MV-4-11 (cell line): ENCODE results near the gene PLD6.
A peak's percentile ranks its signal among the peaks of the same experiment; 100 is the strongest.
"Not testable (repeated sequence)": the region's sequence is repeated elsewhere in the genome, so short reads cannot be mapped to it uniquely, and the experiment has no call there.

Source experiments
- DNase-seq: peaks from one replicate; lab custom pipeline; 2025; lab: John Stamatoyannopoulos, UW

PLD6 gene

DNA sequence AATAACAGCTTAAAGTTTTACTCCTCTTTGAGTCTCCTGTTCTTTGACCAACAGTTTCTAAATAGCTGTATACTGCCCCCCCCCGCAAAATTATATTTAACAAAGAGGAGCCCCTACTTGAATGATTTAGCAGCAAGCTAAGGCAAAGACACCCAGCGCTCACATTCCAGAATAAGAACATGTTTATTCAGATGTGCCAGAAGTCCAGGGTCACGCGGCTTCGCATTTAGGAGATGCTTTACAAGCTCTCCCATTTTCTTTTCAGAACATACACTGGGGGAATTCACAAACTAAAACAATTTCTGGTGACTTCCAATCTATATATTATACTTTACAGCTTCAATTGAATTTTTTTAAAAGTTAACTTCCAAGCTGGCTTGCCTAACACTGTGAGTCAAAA lies 5.3 kb downstream of the PLD6 start:
- DNase-seq, result no peak

DNA sequence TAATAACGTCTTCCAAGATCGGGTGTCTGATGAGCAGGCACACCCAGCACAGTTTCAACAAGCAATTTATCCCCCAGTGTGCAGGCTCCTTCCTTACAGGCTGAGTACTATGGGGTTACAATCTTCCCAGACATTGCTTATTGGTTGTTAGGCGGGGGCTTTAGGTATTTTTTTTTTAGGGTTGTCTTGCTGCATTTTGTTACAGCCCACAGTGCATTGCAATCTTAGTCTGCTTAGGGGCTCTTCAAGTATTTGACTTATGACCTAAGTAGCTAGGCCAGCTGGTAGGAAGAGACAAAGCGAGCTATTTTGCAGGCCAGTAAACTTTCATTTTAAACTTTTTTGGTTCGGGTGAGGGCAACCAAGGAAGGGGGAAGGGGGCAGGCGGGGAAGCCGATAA lies 5.8 kb downstream of the PLD6 start:
- DNase-seq, result no peak

DNA sequence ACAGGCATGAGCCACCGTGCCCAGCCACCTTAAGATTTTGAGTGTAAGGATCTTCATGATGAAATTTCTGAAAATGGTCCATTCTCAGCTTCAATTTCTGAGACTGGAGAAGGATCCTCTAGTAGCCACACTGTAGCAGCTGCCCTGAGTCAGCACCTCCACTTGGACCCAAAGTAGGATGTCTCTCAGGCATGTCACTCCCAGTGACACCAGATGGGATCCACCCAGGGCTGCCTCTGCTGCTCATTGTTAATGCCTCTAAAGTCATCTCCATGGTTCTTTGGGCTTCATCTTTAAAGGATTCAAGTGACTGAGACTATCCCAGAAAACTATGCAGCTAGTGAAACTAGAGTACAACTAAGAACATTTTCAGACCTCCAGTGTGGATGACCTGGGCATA lies 7.9 kb downstream of the PLD6 start:
- DNase-seq, result no peak

DNA sequence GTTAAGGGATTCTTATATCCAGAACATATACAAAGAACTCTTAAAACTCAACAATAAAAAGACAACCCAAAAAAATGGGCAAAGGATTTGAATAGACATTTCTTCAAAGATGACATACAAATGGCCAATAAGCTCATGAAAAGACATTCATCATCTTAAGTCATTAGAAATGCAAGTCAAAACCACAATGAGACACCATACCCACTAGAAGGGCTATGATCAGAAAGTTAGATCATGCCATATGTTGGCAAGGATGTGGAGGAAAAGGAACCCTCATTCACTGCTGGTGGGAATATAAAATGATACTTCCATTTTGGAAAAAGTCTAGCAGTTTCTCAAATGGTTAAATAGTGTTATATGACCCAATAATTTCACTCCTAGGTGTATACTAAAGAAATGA lies 9.4 kb downstream of the PLD6 start:
- DNase-seq, result no peak

DNA sequence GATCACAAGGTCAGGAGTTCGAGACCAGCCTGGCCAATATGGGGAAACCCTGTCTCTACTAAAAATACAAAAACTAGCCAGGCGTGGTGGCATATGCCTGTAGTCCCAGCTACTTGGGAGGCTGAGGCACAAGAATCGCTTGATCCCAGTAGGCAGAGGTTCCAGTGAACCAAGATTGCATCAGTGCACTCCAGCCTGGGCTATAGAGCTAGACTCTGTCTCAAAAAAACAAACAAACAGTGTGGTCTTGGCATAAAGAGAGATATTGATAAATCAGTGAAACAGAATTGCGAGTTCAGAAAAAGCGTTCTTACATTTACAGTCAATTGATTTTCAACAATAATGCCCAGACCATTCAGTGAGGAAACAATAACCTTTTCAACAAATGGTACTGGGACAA lies 10.7 kb downstream of the PLD6 start:
- DNase-seq, result not testable (repeated sequence)

DNA sequence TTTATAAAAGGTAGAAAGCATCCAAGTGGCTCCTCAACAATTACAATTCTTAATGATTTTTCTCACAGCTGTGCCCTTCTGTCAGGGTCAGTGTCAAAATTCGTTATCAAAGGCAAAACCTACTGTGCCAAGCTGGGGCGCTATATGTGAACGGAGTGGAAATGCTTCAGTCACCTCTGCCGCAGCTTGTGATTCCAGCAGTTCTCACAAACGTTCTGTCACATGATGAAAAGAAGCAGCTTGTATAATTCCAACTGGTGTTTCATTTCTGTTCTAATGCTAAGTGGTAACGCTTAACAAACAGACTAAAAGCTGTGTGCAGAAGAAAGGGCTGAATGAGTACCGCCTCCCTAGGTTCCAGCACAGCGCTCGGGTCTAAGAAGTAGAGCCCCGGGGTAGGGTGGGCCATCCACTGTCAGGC lies 14.2 kb downstream of the PLD6 start:
- no peak for DNase-seq

DNA sequence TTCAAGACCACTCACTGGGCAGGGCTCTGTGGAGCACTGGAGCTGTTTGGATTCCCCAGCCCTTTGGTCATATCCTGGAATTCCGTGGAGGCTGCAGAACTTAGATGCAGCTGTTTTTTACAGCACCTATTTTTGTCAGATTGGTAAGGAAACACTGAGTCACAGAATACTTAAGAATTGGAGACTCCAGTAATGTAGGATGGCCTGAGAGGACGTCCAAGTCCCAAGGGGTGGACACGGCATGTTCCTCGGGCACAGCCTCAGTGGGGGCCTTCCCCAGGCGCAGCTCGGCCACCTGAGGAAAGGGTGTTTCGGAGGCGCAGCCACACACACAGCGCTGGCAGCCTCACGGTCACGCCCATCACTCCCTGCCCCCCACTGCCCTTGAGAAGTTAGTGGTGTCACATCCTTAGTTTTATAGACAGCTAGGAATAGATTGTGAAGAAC lies 14.8 kb downstream of the PLD6 start:
- no peak for DNase-seq

DNA sequence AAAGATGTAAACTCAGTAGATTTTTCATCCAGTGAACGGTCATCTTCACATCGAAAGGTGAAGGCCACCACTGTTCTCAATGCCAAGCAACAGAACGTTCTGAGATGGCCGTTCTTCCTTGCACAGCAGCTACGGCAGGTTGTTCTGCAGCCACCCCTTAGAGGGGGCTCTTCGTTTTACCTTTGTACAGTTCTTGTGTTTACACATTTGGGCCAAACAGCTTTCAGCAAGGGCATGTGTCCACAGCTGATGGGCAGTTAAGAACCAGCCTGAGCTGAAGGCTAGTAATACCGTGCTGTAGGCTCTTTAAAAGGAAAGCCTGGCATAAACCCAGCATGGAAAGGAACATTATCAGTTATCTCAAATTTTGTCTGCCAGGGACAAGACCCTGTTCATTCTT lies 15.9 kb downstream of the PLD6 start:
- DNase-seq, result no peak

DNA sequence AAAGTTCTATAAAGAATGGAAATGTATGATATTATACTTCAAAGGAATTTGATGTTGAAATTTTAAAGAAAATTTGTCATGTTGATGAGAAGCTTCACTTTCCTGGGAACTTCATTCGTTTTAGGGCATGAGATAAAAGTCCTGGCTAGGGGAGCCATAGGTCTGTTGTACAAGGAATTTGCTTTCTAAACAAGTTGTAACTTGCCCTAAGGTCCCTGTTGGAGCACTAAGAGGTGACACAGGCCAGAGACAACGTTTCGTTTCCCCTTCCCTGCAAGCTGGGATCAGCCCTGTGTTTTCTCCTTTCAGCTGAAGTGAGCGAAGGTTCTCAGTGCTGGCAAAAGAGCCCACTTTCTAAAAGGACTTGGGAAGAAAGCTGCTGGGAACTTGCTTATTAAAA lies 16.6 kb downstream of the PLD6 start:
- peak; percentile 76 for DNase-seq

DNA sequence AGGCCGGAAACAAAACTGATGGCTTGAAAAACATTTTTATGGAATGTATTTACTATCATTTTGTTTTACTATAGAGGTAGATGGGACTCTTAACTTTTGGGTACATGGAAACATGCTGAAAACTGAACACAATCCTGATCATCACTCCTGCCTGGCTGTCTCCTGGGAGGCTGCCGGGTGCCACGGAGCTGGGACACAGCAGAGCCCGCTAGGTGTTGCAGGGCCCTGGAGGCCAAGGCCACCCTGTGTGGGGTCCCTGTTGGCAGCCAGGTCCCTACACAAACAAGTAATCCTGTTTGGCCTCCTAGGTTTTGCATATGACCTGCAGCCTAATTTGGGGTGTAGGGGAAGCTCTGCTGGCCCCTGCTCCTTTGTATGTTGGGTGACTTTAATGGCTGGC lies 17.5 kb downstream of the PLD6 start:
- DNase-seq, result no peak

DNA sequence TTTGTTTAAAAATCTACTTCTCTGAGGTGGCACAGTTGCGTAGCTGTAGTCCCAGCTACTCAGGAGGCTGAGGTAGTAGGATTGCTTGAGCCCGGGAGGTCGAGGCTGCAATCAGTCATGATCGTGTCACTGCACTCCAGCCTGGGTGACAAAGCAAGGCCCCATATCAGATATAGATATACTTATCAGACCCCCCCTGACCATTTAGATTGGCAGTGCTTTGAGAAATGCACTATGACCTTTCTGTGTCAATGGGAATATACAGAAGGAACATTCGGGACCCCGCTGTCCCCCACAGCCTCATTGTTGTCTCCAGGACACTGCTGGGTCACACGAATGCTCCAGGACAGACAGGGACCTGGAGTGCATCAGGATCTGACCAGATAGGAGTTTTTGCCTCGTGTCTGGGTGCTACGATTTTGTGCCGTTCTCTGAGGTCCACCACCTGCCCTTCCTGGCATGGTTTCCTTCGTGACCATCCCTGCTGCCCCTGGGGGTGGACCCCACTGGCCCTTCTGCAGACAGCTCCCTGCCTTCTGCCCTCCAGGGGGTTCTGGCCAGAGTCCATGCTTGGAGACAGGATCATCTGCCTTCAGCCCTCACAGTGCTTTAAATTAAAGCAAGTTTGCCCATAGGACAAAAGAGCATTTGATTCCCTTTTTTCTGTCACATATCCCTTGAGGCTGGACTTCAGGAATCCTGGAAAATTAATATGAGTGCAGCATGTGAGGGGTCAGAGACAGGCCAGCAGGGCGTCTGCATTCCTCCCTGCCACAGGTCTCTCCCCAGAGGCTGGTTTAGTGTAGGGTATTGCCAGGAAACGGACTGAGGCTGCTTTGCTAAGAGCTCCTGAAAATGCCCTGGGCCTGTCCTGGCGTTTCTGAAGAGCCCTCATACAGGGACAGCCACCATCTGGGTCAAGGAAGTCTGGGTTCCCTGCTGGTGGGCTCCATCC lies 19.3 kb downstream of the PLD6 start:
- no peak for DNase-seq

DNA sequence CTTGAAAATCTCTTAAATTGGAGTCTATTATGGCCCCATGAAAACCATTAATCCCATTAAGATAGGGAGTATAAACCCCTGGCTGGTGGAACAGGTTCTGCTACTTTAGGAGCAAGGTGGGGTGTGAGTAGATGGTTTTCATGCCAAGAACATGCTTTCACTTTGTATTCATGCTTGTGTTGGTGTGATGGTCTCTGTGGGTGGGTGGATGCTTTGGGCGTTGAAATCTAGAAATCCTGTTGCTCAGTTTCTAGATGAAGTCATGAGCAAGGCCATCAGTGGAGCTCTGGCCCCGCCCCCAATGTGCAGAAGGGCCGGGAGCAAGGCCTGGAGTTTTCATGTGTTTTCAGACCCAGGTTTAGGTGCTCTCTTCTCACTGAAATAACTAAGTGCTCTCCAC lies 20.1 kb downstream of the PLD6 start:
- DNase-seq, result no peak

DNA sequence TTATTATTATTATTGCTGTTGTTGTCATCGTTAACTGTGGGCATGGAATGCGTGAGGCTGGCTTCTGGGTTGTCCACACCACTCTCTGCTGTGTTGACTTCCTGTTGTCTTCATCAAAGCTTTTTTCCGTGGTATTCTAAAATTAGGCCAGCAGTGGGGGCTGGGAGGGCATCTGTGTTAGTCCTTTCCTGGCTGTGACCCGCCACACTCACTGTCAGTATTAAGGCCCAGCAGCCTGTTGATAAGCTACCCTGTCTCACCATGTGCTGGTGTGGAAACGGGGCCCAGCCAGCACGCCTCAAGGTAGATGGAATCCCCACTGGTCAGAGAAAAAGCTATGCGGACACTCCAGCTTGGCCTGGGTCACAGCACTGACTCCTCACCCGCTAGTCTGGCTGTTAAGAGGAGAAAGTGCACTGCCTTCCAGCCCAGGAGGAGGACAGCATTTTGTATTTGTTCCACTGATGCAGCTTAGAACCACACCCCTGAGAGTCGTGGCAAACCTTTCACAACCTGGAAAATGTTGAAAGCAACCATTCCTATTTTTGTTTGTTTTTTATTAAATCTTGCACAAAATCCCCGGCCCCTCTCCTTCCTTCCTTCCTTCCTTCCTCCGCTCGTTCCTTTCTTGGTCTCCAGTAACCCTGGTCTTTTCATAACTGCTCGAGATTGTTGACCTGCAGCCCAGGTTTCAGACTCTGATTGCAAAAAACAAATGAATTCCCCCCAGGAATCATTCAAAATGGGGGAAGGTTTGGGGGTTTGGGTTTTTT lies 21.0 kb downstream of the PLD6 start:
- peak; percentile 46 for DNase-seq

DNA sequence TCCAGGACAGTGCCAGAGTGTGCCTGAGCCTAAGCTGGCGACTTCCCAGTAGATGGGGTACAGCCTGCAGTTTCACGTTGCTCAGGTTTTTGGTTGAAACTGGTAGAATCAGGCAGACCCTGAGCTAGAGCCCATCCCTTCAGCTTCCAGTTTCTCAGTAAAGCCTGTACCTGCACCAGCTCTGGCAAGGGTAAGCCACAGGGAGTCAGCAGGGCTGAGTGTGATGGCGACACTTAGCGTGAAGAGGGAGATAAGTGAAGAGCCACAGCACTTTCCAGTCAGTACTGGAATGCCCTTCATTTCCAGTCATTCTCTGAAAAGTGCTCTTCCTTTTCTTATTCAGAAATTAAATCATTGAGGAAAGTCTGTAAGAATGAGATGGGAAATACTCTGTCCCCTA lies 22.4 kb downstream of the PLD6 start:
- no peak for DNase-seq

DNA sequence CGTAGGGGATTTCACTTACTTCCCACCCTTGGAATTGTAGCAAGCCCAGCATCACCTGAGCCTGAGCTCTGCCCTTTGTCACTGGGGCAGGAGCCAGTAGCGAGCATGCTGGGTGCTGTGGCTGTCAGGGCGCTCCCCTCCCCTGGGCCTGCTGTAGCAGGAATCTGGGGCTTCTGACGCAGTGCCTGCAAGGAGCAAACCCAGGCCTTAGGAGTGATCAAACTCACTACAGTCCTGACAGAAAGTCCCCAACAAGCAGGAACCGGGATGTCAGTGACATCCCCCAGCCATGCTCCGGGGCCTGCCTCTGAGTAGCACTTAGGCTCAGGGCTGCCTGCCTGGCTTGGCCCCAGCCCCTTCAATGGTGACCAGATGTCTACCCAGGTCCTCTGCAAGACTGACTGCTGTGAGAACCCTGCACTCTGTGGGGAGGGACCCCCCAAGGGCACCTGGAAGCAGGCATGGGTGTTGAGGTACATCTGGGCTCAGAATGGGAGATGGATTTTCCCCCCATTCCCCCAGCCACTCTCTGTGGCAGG lies 23.5 kb downstream of the PLD6 start:
- DNase-seq, result no peak

DNA sequence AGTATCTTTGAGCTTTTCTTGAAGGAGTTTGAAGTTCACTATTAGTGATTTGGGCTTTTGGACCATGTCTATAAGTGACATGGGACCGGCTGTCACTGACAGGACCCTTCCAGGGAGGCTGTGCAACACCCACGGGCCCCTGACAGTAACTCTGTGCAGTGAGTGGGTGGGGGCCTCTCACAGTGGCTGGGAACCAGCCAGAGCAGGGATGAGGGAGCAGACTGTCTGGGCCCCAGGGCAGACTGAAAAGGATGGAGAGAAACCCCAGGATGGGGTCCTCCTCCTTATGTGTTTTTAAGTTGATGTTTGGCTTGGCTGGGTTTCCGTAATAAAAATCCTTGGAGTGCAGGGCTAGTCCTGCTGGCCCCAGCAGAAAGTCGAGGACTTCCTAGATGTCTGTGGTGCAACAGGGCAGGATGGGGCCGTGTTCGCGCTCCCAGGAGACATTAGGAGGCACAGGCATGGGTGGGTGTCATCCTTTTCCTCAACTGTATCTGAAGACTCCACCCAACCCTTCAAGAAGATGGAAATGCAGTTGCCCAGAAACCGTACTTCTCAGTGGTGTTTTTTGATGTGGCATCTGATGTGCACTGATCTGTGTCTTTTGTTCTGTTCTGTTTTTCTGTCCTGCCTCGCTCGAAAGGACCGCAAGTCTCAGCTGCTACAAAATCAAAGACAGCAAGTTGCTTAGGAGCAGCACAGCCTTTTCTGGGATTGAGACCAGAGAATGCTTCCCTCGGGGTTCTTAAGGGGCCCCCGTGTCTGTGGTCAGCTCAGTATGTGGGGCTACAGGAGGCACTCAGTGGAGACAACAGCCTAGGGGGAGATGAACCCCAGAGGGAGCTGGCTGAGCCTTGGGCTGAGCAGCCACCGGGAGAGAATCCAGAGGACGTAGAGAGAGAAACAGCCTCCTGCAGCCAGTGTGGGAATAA lies 24.2 kb downstream of the PLD6 start:
- DNase-seq, result no peak

DNA sequence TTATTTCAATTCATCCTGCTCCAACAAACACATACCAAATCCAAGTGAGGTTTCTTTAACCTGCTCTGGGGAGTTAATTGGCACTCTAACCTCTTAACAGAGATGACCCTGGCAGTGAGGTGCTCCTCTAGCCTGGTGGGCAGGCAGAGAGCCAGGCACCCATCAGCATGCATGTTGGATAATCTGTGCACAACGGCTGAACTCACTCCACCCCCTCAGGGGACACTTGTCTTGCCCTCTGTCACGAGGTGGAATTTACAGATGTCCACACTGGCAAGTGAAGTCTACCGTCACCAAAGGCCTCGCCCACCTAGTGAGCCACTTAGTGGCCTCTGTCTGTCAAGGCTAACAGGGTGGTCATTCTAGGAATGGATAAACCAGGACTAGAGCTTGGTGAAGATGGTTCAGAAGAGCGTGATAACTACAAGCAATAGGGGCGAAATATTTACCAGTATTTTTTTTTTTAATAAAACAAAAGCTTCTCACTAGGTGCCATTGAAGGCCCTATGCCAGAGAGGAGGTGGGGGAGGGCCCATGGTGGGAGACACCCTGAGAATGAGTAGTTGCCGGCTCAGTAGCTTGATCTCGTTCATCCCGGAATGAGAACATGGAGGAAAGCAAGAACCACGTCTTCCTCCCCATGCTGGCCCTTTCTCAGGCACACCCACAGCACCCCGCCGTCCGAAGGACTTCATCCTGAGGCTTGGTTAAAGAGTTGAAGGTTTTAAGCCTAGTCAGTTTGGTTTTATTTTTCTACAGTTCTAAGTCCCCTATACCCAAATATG lies 25.2 kb downstream of the PLD6 start:
- no peak for DNase-seq

DNA sequence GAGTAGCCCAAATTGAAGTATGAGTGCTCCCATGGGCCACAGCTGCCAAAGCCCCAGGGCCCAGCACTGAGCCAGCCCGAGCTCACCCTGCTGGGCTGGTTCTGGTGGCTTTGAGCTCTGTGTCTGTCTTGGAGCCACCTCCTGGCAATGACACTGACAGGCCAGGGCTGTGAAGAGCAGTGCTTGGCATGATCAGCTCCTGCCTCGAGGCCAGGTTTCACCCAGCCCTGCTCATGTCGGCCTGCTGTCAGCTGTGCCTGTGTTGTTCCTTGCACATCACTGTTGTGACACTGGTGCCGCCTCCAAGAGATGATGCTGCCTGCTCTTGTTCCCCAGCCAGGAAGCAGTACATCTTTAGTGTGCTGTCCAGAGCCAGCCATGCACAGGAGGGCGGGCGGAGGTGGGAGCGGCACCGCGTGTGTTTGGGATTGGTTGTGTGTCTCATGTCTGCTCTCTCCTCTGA lies 26.0 kb downstream of the PLD6 start:
- DNase-seq, result no peak

DNA sequence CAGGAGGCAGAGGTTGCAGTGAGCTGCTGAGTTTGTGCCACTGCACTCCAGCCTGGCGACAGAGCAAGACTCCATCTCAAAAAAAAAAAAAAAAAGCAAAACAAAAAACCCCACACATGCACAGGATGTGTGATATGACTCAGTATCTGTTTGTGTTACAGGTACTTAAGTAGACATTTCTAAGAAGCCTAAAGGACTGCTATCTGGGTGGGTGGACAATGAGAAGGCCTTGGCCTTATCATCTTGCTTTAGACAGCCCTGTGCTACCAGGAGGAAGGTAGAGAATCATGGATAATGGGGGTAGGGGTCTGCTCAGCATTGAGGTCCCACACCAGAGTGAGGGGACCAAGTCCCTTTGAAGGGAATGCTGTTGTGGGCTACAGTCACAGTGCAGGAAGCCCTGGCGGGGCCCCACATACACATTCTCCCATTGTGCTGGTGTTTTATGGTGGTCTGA lies 26.7 kb downstream of the PLD6 start:
- no peak for DNase-seq

DNA sequence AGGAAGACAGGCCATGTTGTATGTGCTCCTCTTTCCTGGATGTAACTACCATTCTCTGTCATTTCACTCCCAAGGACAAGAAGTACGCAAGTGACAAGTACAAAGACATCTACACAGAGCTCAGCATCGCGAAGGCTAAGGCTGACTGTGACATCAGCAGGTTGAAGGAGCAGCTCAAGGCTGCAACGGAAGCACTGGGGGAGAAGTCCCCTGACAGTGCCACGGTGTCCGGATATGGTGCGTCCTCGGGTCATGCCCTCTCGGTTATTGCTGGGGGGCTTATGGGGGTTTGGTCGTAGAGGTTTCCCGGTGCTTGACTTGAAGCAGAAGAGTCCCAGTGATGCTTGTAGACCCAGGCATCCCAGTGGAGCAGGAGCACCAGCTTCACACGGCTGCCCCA lies 29.0 kb downstream of the PLD6 start:
- DNase-seq, result no peak

DNA sequence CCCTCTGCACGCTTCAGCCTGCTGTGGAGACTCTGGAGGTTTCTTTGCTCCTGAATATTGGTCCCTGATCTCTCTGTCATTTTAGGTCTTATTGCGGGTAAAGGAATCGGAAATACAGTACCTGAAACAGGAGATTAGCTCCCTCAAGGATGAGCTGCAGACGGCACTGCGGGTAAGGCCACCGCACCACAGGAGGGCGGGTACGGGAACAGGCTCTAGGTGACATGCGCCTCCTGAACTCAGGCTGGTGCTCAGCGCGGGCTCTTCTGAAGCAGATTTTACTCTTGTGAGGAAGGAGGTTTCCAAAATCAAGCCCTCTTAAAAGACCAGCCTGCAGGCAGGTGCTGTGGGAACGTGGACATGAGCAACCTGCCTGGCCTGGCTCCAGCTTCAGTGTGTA lies 29.8 kb downstream of the PLD6 start:
- DNase-seq, result no peak
